Keratinocyte (primary cell): ENCODE data around the gene LRRC51. TPM values are rescaled to one million over a fixed set of nuclear protein-coding genes. Genes with fewer than 3 reads are reported as not detected.

Source experiments
- DNase-seq: peaks from one replicate; pipeline ENCODE4 v3.0.0-alpha.2; 2011; ENCODE audit warnings: low read depth, missing footprints, low spot score
- FAIRE-seq: peaks from 2 replicates; lab custom pipeline; 2011; peaks lifted over from hg19 to GRCh38; lab: Jason Lieb, UNC
- H2AFZ ChIP-seq: 2 replicates; pipeline ENCODE4 v1.6.0; 2012; ENCODE audit warnings: low read length, control low read depth, inconsistent platforms; ENCODE audit not compliant: control insufficient read depth
- H3K27ac ChIP-seq: 2 replicates; pipeline ENCODE4 v1.5.1; 2011; ENCODE audit warnings: low read length; ENCODE audit not compliant: control insufficient read depth, insufficient read depth
- H3K27me3 ChIP-seq: 3 replicates; pipeline ENCODE4 v1.6.0; 2011; ENCODE audit warnings: low read length; ENCODE audit not compliant: control insufficient read depth, insufficient read depth; ENCODE audit errors: extremely low read depth
- H3K36me3 ChIP-seq, 2 experiments: 2 replicates in 1 of 2; 3 replicates in 1 of 2; pipeline ENCODE4 v1.5.1; 2011; ENCODE audit warnings: low read length in 2 of 2, mild to moderate bottlenecking in 1 of 2; ENCODE audit not compliant: control insufficient read depth in 2 of 2, insufficient read depth in 2 of 2; ENCODE audit errors: extremely low read depth in 1 of 2
- H3K4me1 ChIP-seq: 3 replicates; pipeline ENCODE4 v1.5.1; 2011; ENCODE audit warnings: low read length; ENCODE audit not compliant: control insufficient read depth, insufficient read depth; ENCODE audit errors: extremely low read depth
- H3K4me2 ChIP-seq: 3 replicates; pipeline ENCODE4 v1.6.0; 2011; ENCODE audit warnings: low read depth, low read length; ENCODE audit not compliant: control insufficient read depth, insufficient read depth; ENCODE audit errors: extremely low read depth
- H3K4me3 ChIP-seq, 3 experiments: fragments of 200-600 bp in 1 of 3; sonication (generic) in 1 of 3; 2 replicates in 2 of 3; 3 replicates in 1 of 3; pipeline ENCODE4 v1.5.1; 2011 to 2016; ENCODE audit warnings: low read length in 3 of 3, mild to moderate bottlenecking in 3 of 3, control low read depth in 2 of 3, inconsistent platforms in 1 of 3, low read depth in 1 of 3, mixed read lengths in 1 of 3, mixed run types in 1 of 3, moderate library complexity in 1 of 3; ENCODE audit not compliant: control insufficient read depth in 2 of 3, insufficient read depth in 2 of 3; ENCODE audit errors: extremely low read depth in 1 of 3
- H3K79me2 ChIP-seq: 2 replicates; pipeline ENCODE4 v1.6.0; 2012; ENCODE audit warnings: low read length; ENCODE audit not compliant: control insufficient read depth, insufficient read depth
- H3K9ac ChIP-seq: 3 replicates; pipeline ENCODE4 v1.6.0; 2011; ENCODE audit warnings: low read length; ENCODE audit not compliant: control insufficient read depth, insufficient read depth; ENCODE audit errors: extremely low read depth
- H3K9me1 ChIP-seq: 3 replicates; pipeline ENCODE4 v1.6.0; 2011; ENCODE audit warnings: low read length; ENCODE audit not compliant: control insufficient read depth, insufficient read depth; ENCODE audit errors: extremely low read depth
- H3K9me3 ChIP-seq: 2 replicates; pipeline ENCODE4 v1.5.1; 2012; ENCODE audit warnings: low read depth, low read length; ENCODE audit not compliant: control insufficient read depth
- H4K20me1 ChIP-seq: 3 replicates; pipeline ENCODE4 v1.6.0; 2011; ENCODE audit warnings: low read length; ENCODE audit not compliant: control insufficient read depth, insufficient read depth; ENCODE audit errors: extremely low read depth
- EZH2 ChIP-seq: IDR thresholded peaks from one replicate; pipeline ENCODE4 v1.6.1; 2012; ENCODE audit warnings: inconsistent platforms, mild to moderate bottlenecking, low read length, moderate library complexity
- dilution Hi-C: fragments of 300-500 bp; cut with MboI; formaldehyde crosslinking; loops from one replicate; pipeline ENCODE4 v1.7.0; 2020; ENCODE audit warnings: low sequenced_read_pairs; ENCODE audit not compliant: extremely low pct_ligation_motif_present
- polyA plus RNA-seq, 5 experiments: library from polyadenylated mRNA; depleted of rRNA in 3 of 5; stranded (reverse) in 3 of 5; stranded (forward) in 1 of 5; unstranded in 1 of 5; fragments of >200 nt; gene quantifications; 1 replicate in 1 of 5; 2 replicates in 3 of 5; 3 replicates in 1 of 5; pipeline versions ENCODE4 v1.2.1 to v1.2.3, GENCODE V29; 2011 to 2012; ENCODE audit warnings: missing spikeins in 2 of 5, low read depth in 1 of 5, low replicate concordance in 1 of 5
- TF ChIP-seq, protein P1 (sequence below), 3 experiments: IDR thresholded peaks in 1 of 3; conservative IDR thresholded peaks in 1 of 3; optimal IDR thresholded peaks in 1 of 3; 2 replicates in 2 of 3; 3 replicates in 1 of 3; pipeline versions ENCODE3 to v1.5.1; 2011; ENCODE audit warnings: low read length in 3 of 3, mild to moderate bottlenecking in 3 of 3, moderate library complexity in 2 of 3, control low read depth in 1 of 3, inconsistent platforms in 1 of 3; ENCODE audit not compliant: insufficient read depth in 2 of 3; ENCODE audit errors: extremely low read depth in 1 of 3

Gene LRRC51
- polyA plus RNA-seq, 1 donor (not counting 4 experiments of a cell fraction or from before 2014, with no cell fraction given), result 5.2 TPM

DNA sequence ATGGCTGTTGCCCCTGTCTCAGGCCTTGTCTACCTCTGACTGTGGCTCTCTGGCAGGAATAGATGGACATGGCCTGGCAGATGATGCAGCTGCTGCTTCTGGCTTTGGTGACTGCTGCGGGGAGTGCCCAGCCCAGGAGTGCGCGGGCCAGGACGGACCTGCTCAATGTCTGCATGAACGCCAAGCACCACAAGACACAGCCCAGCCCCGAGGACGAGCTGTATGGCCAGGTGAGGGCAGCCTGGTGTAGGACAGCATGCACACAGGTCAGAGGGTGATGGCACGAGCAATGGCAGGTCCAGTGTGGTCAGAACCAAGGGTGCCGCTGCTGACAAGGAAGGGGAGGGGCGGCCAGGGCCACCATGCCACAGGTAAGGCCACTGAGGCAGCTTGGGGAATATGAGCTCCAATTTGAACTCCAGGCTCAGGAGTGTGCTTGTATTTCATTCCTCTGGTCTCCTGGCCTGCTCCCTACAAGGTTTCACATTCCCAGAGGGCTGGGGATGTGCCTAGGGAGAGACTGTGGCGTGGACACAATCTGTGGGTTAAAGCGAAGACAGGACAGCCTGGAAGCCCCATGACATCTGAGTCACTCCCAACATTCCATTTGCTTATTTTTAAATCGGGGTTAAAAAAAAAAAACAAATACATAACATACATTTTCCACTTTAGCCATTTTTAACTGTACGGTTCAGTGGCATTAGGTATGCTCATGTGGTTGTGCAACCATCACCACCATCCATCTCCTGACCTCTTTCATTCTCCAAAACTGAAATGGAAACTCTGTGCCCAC lies 55.4 kb downstream of the LRRC51 start:
- Histone ChIP-seq H2AFZ (no peak overlapping the region), H4K20me1 (no peaks in the 10 kb centered on the region), H3K79me2 (no peaks in the 10 kb centered on the region), H3K27me3 (no peaks in the 10 kb centered on the region), H3K9me1 (no peaks in the 10 kb centered on the region), H3K9me3 (no peaks in the 10 kb centered on the region), H3K4me1 (peaks cover 21% of the 10 kb centered on the region), H3K4me2 (no peak overlapping the region), H3K36me3 (peaks cover 4 to 10% of the 10 kb centered on the region in 2 experiments), H3K9ac (no peak overlapping the region), H3K27ac (no peak overlapping the region), H3K4me3 (no peak overlapping the region)
- no peak for FAIRE-seq
- dilution Hi-C loops, result no loop called here
- no peak for DNase-seq
- no peak for TF ChIP-seq EZH2
- TF ChIP-seq, protein P1, sequence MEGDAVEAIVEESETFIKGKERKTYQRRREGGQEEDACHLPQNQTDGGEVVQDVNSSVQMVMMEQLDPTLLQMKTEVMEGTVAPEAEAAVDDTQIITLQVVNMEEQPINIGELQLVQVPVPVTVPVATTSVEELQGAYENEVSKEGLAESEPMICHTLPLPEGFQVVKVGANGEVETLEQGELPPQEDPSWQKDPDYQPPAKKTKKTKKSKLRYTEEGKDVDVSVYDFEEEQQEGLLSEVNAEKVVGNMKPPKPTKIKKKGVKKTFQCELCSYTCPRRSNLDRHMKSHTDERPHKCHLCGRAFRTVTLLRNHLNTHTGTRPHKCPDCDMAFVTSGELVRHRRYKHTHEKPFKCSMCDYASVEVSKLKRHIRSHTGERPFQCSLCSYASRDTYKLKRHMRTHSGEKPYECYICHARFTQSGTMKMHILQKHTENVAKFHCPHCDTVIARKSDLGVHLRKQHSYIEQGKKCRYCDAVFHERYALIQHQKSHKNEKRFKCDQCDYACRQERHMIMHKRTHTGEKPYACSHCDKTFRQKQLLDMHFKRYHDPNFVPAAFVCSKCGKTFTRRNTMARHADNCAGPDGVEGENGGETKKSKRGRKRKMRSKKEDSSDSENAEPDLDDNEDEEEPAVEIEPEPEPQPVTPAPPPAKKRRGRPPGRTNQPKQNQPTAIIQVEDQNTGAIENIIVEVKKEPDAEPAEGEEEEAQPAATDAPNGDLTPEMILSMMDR (optimal IDR thresholded peaks at IDR 0.05 in 1 of 3, IDR thresholded peaks at IDR 0.05 in 1 of 3, conservative IDR thresholded peaks at IDR 0.05 in 1 of 3; ENCODE audit: extremely low read depth in 1 of 3, insufficient read depth in 2 of 3, low read length in 3 of 3), result no peak

DNA sequence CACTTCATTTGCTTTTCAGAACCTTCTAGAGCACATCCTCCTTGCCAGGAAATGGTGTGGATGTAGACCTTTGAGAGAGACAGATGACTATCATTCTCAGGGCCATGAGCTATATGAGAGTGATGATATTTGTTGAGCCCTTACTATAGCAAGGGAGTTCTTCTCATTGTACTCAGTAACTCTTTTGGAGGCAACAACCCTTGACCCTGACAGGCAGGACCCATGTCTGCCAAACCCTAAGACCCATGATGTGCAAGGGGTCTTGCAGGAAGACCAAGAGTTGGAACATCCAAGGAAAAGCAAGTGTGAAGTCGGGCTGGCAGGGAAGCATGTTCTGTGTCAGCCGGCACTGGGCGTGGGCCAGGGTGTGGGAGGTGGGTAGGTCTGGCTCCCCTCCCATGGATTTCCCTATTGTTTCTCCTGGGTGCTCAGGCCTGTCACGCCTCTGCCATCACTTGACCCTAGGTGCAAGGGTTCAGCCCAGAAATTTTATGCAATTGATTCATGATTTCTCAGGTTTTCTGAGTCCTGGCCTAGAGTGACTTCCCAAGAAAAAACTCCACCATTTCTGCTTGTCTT lies 56.1 kb downstream of the LRRC51 start:
- FAIRE-seq, result no peak
- no peak for DNase-seq
- dilution Hi-C loops, result no loop called here
- Histone ChIP-seq H3K4me3 (no peak overlapping the region), H3K36me3 (peaks cover 4 to 11% of the 10 kb centered on the region in 2 experiments), H3K4me2 (no peak overlapping the region), H3K27ac (no peak overlapping the region), H3K9ac (no peak overlapping the region), H2AFZ (no peak overlapping the region), H4K20me1 (no peaks in the 10 kb centered on the region), H3K27me3 (no peaks in the 10 kb centered on the region), H3K9me1 (no peaks in the 10 kb centered on the region), H3K9me3 (no peaks in the 10 kb centered on the region), H3K4me1 (peaks cover 28% of the 10 kb centered on the region), H3K79me2 (no peaks in the 10 kb centered on the region)
- TF ChIP-seq, protein P1 (optimal IDR thresholded peaks at IDR 0.05 in 1 of 3, IDR thresholded peaks at IDR 0.05 in 1 of 3, conservative IDR thresholded peaks at IDR 0.05 in 1 of 3; ENCODE audit: extremely low read depth in 1 of 3, insufficient read depth in 2 of 3, low read length in 3 of 3), result no peak
- TF ChIP-seq EZH2, result no peak
